IMR-90 (cell line): Measurements from ENCODE around the gene HHLA2. TPM values are rescaled to one million over a fixed set of nuclear protein-coding genes. Genes with fewer than 3 reads are reported as not detected.

ENCODE experiments used
- ATAC-seq: fragments of 200-7000 bp; cut with Tn5 transposase; 2 replicates; pipeline ENCODE4 v1.9.1; 2020; ENCODE audit warnings: low read depth, mild to moderate bottlenecking, moderate library complexity
- BruUV-seq: library from RNA; stranded (reverse); fragments of 400-500 nt; replicated peaks from 2 replicates; lab custom pipeline; 2021; lab: Mats Ljungman, UMichigan
- CTCF ChIA-PET: fragments of 300-600 bp; formaldehyde crosslinking; extraction: SDS; loops from one replicate; lab custom pipeline; 2021; ENCODE audit warnings: antibody characterized with exemption; lab: Yijun Ruan, JAX
- POLR2A ChIA-PET: fragments of 300-600 bp; sonication (Branson Sonifier 250); formaldehyde crosslinking; loops from one replicate; lab custom pipeline; 2022; ENCODE audit warnings: antibody characterized with exemption; ENCODE audit not compliant: unreplicated experiment; lab: Charles Lee
- DNase-seq: peaks from one replicate; pipeline ENCODE4 v3.0.0; 2013
- H2AFZ ChIP-seq: replicated peaks from 2 replicates; pipeline ENCODE3; 2013; ENCODE audit warnings: low read length, mild to moderate bottlenecking; ENCODE audit not compliant: poor library complexity
- H2AK5ac ChIP-seq: 2 replicates; pipeline ENCODE4 v1.6.1; 2013; ENCODE audit warnings: low read depth, low read length, inconsistent platforms
- H2AK9ac ChIP-seq: replicated peaks from 2 replicates; pipeline ENCODE3; 2013; ENCODE audit warnings: mild to moderate bottlenecking, low read depth, low read length, moderate library complexity; ENCODE audit not compliant: poor library complexity
- H2BK120ac ChIP-seq: 2 replicates; pipeline ENCODE4 v1.6.1; 2013; ENCODE audit warnings: low read depth, low read length, inconsistent platforms
- H2BK15ac ChIP-seq: 3 replicates; pipeline ENCODE4 v1.6.1; 2013; ENCODE audit warnings: low read depth, low read length, inconsistent platforms
- H2BK20ac ChIP-seq: 2 replicates; pipeline ENCODE4 v1.6.1; 2013; ENCODE audit warnings: low read depth, mild to moderate bottlenecking, inconsistent platforms, low read length, moderate library complexity
- H2BK5ac ChIP-seq: 2 replicates; pipeline ENCODE4 v1.6.1; 2013; ENCODE audit warnings: mild to moderate bottlenecking, low read depth, low read length, inconsistent platforms; ENCODE audit not compliant: poor library complexity, severe bottlenecking
- H3K14ac ChIP-seq: replicated peaks from 2 replicates; pipeline ENCODE4 v1.6.1; 2013; ENCODE audit warnings: low read depth, low read length, inconsistent platforms
- H3K18ac ChIP-seq: 2 replicates; pipeline ENCODE4 v1.6.1; 2013; ENCODE audit warnings: low read depth, low read length, control low read depth
- H3K23ac ChIP-seq: 2 replicates; pipeline ENCODE4 v1.6.1; 2013; ENCODE audit warnings: low read depth, low read length, inconsistent platforms
- H3K27ac ChIP-seq: 2 replicates; pipeline ENCODE4 v1.5.1; 2013; ENCODE audit warnings: mild to moderate bottlenecking, control low read depth, low read length; ENCODE audit not compliant: insufficient read depth
- H3K27me3 ChIP-seq: 2 replicates; pipeline ENCODE4 v1.6.1; 2013; ENCODE audit warnings: low read length; ENCODE audit not compliant: control insufficient read depth, insufficient read depth
- H3K36me3 ChIP-seq: 2 replicates; pipeline ENCODE4 v1.6.1; 2013; ENCODE audit warnings: low read length, mixed read lengths; ENCODE audit not compliant: control insufficient read depth, insufficient read depth
- H3K4ac ChIP-seq: 2 replicates; pipeline ENCODE4 v1.6.1; 2013; ENCODE audit warnings: low read depth, low read length, inconsistent platforms
- H3K4me1 ChIP-seq: 2 replicates; pipeline ENCODE4 v1.6.1; 2013; ENCODE audit warnings: low read length, mixed read lengths; ENCODE audit not compliant: control insufficient read depth, insufficient read depth
- H3K4me2 ChIP-seq: 2 replicates; pipeline ENCODE4 v1.6.1; 2013; ENCODE audit warnings: low read depth, mild to moderate bottlenecking, control low read depth, low read length, moderate library complexity
- H3K4me3 ChIP-seq: 2 replicates; pipeline ENCODE4 v1.5.1; 2013; ENCODE audit warnings: low read depth, mild to moderate bottlenecking, control low read depth, low read length, moderate library complexity; ENCODE audit not compliant: insufficient read depth
- H3K56ac ChIP-seq: 2 replicates; pipeline ENCODE4 v1.6.1; 2013; ENCODE audit warnings: low read length, inconsistent platforms; ENCODE audit not compliant: insufficient read depth; ENCODE audit errors: extremely low read depth
- H3K79me1 ChIP-seq, 2 experiments: 2 replicates each; pipeline ENCODE4 v1.6.1; 2013; ENCODE audit warnings: low read length in 2 of 2, inconsistent platforms in 1 of 2, low read depth in 1 of 2
- H3K9ac ChIP-seq: 2 replicates; pipeline ENCODE4 v1.6.1; 2013; ENCODE audit warnings: low read depth, low read length, control low read depth
- H3K9me1 ChIP-seq: 2 replicates; pipeline ENCODE4 v1.6.1; 2013; ENCODE audit warnings: low read length, inconsistent platforms; ENCODE audit not compliant: insufficient read depth
- H3K9me3 ChIP-seq: 2 replicates; pipeline ENCODE4 v1.6.1; 2013; ENCODE audit warnings: low read length; ENCODE audit not compliant: control insufficient read depth, insufficient read depth
- H4K20me1 ChIP-seq: 2 replicates; pipeline ENCODE4 v1.6.1; 2013; ENCODE audit warnings: low read length, inconsistent platforms; ENCODE audit not compliant: insufficient read depth
- H4K5ac ChIP-seq: 2 replicates; pipeline ENCODE4 v1.6.1; 2013; ENCODE audit warnings: mild to moderate bottlenecking, low read depth, low read length, control low read depth
- H4K8ac ChIP-seq, 2 experiments: 2 replicates each; pipeline ENCODE4 v1.6.1; 2013; ENCODE audit warnings: low read depth in 2 of 2, low read length in 2 of 2, control low read depth in 1 of 2, inconsistent platforms in 1 of 2
- H4K91ac ChIP-seq: 2 replicates; pipeline ENCODE4 v1.6.1; 2013; ENCODE audit warnings: low read depth, low read length, inconsistent platforms; ENCODE audit not compliant: insufficient read depth
- MXI1 ChIP-seq: IDR thresholded peaks from 2 replicates; pipeline ENCODE4 v1.6.1; 2012; ENCODE audit warnings: low read depth, mild to moderate bottlenecking, low read length, moderate library complexity, borderline replicate concordance
- WGBS, 2 experiments: methylation state at CpG; one replicate each; pipeline versions ENCODE4 v1.1.5 to v1.1.7; 2013; ENCODE audit warnings: missing lambda C conversion rate in 2 of 2; ENCODE audit not compliant: insufficient read length in 1 of 2; ENCODE audit errors: extremely low coverage in 2 of 2; 5-methylcytosine and 5-hydroxymethylcytosine counted together
- dilution Hi-C: fragments of 300-500 bp; cut with HindIII; formaldehyde crosslinking; loops from one replicate; pipeline ENCODE4 v1.14.3; 2018; ENCODE audit warnings: low sequenced_read_pairs; ENCODE audit not compliant: unreplicated experiment
- in situ Hi-C: fragments of 300-500 bp; cut with MboI; formaldehyde crosslinking; loops from 3 replicates; pipeline ENCODE4 v1.14.3; 2019; ENCODE audit warnings: low sequenced_read_pairs, inconsistent platforms, mixed read lengths
- intact Hi-C: fragments of 100-400 bp; cut with micrococcal nuclease; formaldehyde crosslinking; loops from 2 replicates; pipeline ENCODE4 v1.10.0; 2022
- polyA plus RNA-seq, 3 experiments: library from polyadenylated mRNA; depleted of rRNA; stranded (reverse); fragments of >200 nt; gene quantifications; 2 replicates each; pipeline ENCODE4 v1.2.3, GENCODE V29; 2012; ENCODE audit warnings: low replicate concordance in 1 of 3
- total RNA-seq: library from RNA; depleted of rRNA; stranded (reverse); fragments of >200 nt; gene quantifications from 2 replicates; pipeline ENCODE4 v1.2.3, GENCODE V29; 2012
- TF ChIP-seq, protein P1 (sequence below): fragments of 150-350 bp; IDR thresholded peaks from 2 replicates; pipeline ENCODE4 v1.6.1; 2016; ENCODE audit warnings: low read depth, mild to moderate bottlenecking, low read length, moderate library complexity, borderline replicate concordance

Gene HHLA2
- total and polyA plus RNA-seq, 2 of the 4 experiments (the other 2 are of a cell fraction), result not detected

GRCh38 chr3:108345492-108346205 is 49.3 kb downstream of the HHLA2 start:
- dilution Hi-C loops, result no loop called here
- CTCF ChIA-PET, result interaction anchor here (2.4 kb wide), 1 partner anchor 30 kb away, joined by 5 read pairs; no protein-coding TSS in a partner anchor

More at GRCh38 chr3:108345492-108346205, 49.3 kb downstream of the HHLA2 start:
- Histone ChIP-seq H3K4me1 (no peaks in the 10 kb centered on the region), H3K14ac (no peak overlapping the region), H3K18ac (no peak overlapping the region), H3K79me1 (no peaks in the 10 kb centered on the region), H4K5ac (no peak overlapping the region), H4K20me1 (no peaks in the 10 kb centered on the region), H3K36me3 (no peaks in the 10 kb centered on the region), H4K91ac (no peak overlapping the region), H2BK15ac (no peak overlapping the region), H3K4me3 (no peak overlapping the region), H4K8ac (no peak overlapping the region), H3K56ac (no peak overlapping the region), H3K9ac (no peak overlapping the region), H3K9me1 (no peaks in the 10 kb centered on the region), H3K23ac (no peak overlapping the region), H3K9me3 (no peaks in the 10 kb centered on the region), H3K27ac (no peak overlapping the region), H2AK9ac (no peak overlapping the region), H2AFZ (no peak overlapping the region), H2BK120ac (no peak overlapping the region), H2BK5ac (no peak overlapping the region), H3K27me3 (no peaks in the 10 kb centered on the region; the same call in 1 of the 2 replicates), H3K4me2 (no peak overlapping the region), H3K4ac (no peak overlapping the region), H2AK5ac (no peak overlapping the region), H2BK20ac (no peak overlapping the region)
- intact Hi-C loops, result no loop called here
- BruUV-seq, result no TSS peak
- WGBS, 2 experiments, result 22% methylated on average over 1 of the region's 6 CpGs; no CpG with 5 or more reads in 1 of the 2 experiments
- ATAC-seq (no peak), DNase-seq (peak; percentile 15)
- in situ Hi-C loops, result no loop called here
- POLR2A ChIA-PET, result no interaction called here
- TF ChIP-seq MXI1, result no peak
- TF ChIP-seq, protein P1, sequence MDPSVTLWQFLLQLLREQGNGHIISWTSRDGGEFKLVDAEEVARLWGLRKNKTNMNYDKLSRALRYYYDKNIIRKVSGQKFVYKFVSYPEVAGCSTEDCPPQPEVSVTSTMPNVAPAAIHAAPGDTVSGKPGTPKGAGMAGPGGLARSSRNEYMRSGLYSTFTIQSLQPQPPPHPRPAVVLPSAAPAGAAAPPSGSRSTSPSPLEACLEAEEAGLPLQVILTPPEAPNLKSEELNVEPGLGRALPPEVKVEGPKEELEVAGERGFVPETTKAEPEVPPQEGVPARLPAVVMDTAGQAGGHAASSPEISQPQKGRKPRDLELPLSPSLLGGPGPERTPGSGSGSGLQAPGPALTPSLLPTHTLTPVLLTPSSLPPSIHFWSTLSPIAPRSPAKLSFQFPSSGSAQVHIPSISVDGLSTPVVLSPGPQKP, result no peak
